Measurements from ENCODE around the gene SYNC.

GRCh38 chr1:32685498-32685897, 17.1 kb downstream of the SYNC start:
- TF ChIP-seq CTCF (IDR thresholded peaks at IDR 0.05): no peak
- TF ChIP-seq EP300 (IDR thresholded peaks at IDR 0.05; ENCODE audit: low read depth): no peak
- TF ChIP-seq POLR2AphosphoS5 (IDR thresholded peaks at IDR 0.05): no peak

Data from transverse colon (tissue), 4 donors.